Sigmoid colon (tissue), 7 donors: ENCODE results near the gene TSPEAR. TPM values are rescaled to one million over a fixed set of nuclear protein-coding genes. Genes with fewer than 3 reads are reported as not detected.
"Not testable (repeated sequence)": the region's sequence is repeated elsewhere in the genome, so short reads cannot be mapped to it uniquely, and the experiment has no call there.

Source experiments
- DNase-seq: peaks from one replicate; pipeline ENCODE4 v3.0.0-alpha.2; 2019
- H3K27ac ChIP-seq, 4 donors: fragments of 200-600 bp; sonication (generic); one replicate each; pipeline ENCODE4 v1.5.1; 2016 to 2019; ENCODE audit warnings: mild to moderate bottlenecking in 1 of 4
- H3K27me3 ChIP-seq, 3 donors: fragments of 200-600 bp; sonication (generic); one replicate each; pipeline ENCODE4 v1.5.1; 2019; ENCODE audit warnings: mild to moderate bottlenecking in 1 of 3
- H3K36me3 ChIP-seq, 4 donors: fragments of 200-600 bp; sonication (generic); one replicate each; pipeline ENCODE4 v1.5.1; 2016 to 2019
- H3K4me1 ChIP-seq, 4 donors: fragments of 200-600 bp; sonication (generic); one replicate each; pipeline ENCODE4 v1.5.1; 2017 to 2019
- H3K4me3 ChIP-seq, 4 donors: fragments of 200-600 bp; sonication (generic); one replicate each; pipeline ENCODE4 v1.5.1; 2017 to 2019; ENCODE audit warnings: mild to moderate bottlenecking in 2 of 4, moderate library complexity in 1 of 4
- H3K9me3 ChIP-seq, 4 donors: fragments of 200-600 bp in 3 of 4; sonication (generic) in 3 of 4; one replicate each; pipeline versions ENCODE4 v1.5.1 to v1.6.1; 2013 to 2019
- CTCF ChIP-seq, 4 experiments: fragments of 450-650 bp in 3 of 4; fragments of 200-600 bp in 1 of 4; IDR thresholded peaks; one replicate each; pipeline ENCODE4 v1.5.1; 2016 to 2019; ENCODE audit warnings: antibody characterized with exemption in 4 of 4, mild to moderate bottlenecking in 3 of 4, moderate library complexity in 2 of 4
- EP300 ChIP-seq, 4 donors: sonication (generic); formaldehyde crosslinking; IDR thresholded peaks; one replicate each; pipeline ENCODE4 v1.6.1; 2017; ENCODE audit warnings: antibody characterized with exemption in 4 of 4
- POLR2A ChIP-seq, 2 donors: fragments of 450-650 bp; IDR thresholded peaks; one replicate each; pipeline ENCODE4 v1.6.1; 2016; ENCODE audit warnings: antibody characterized with exemption in 2 of 2, mild to moderate bottlenecking in 2 of 2, moderate library complexity in 2 of 2
- POLR2AphosphoS5 ChIP-seq, 4 donors: sonication (generic); formaldehyde crosslinking; IDR thresholded peaks; one replicate each; pipeline ENCODE4 v1.6.1; 2017; ENCODE audit warnings: antibody characterized with exemption in 4 of 4
- WGBS, 2 donors: extraction: QIAGEN DNeasy Blood & Tissue Kit; methylation state at CpG; one replicate each; pipeline ENCODE4 v1.1.7; 2013; 5-methylcytosine and 5-hydroxymethylcytosine counted together
- intact Hi-C: fragments of 100-400 bp; cut with DNase I; formaldehyde crosslinking; loops from one replicate; pipeline ENCODE4 v1.15.1; 2023
- polyA plus RNA-seq, 3 donors: library from polyadenylated mRNA; stranded (reverse); fragments of 200-250 nt; gene quantifications; one replicate each; pipeline ENCODE4 v1.2.3, GENCODE V29; 2013
- total RNA-seq, 4 donors: library from RNA; depleted of rRNA; stranded (reverse); fragments of >200 nt; gene quantifications; one replicate each; pipeline ENCODE4 v1.1.0, GENCODE V29; 2016
- donor health status: healthy with polysubstance abuse.
- donor health status: Bipolar disorder and iron deficiency.
- donor health status: healthy.

Gene TSPEAR
- total and polyA plus RNA-seq, 7 donors, result under 0.01 to 0.20 TPM; not detected in 5

GRCh38 chr21:44628707-44629391 is 82.5 kb downstream of the TSPEAR start:
- H3K4me3 ChIP-seq, result no peak overlapping the region
- 77 to 81% methylated on average over 18 of the region's 18 CpGs for WGBS, 2 donors
- intact Hi-C loops, result no loop called here
- DNase-seq, result no peak
- peaks cover 0 to 16% (median 3%) of the 10 kb centered on the region in 4 donors for H3K9me3 ChIP-seq
- H3K27ac ChIP-seq, result no peak overlapping the region
- TF ChIP-seq CTCF (IDR thresholded peaks at IDR 0.05) (no peak), POLR2AphosphoS5 (IDR thresholded peaks at IDR 0.05) (no peak), POLR2A (IDR thresholded peaks at IDR 0.05) (no peak), EP300 (IDR thresholded peaks at IDR 0.05) (no peak)
- H3K27me3 ChIP-seq, result peaks cover 0 to 26% (median 13%) of the 10 kb centered on the region in 3 donors
- H3K4me1 ChIP-seq, result no peaks in the 10 kb centered on the region
- no peaks in the 10 kb centered on the region for H3K36me3 ChIP-seq

- H3K4me3 ChIP-seq, DNase-seq, H3K36me3 ChIP-seq, H3K4me1 ChIP-seq, H3K27ac ChIP-seq, intact Hi-C loops: not testable (repeated sequence)
- 29 to 47% methylated on average over 15 of the region's 15 CpGs for WGBS, 2 donors
- peaks cover 0 to 26% (median 13%) of the 10 kb centered on the region in 3 donors for H3K27me3 ChIP-seq
- peaks cover 0 to 18% (median 4%) of the 10 kb centered on the region in 4 donors for H3K9me3 ChIP-seq
Observed at GRCh38 chr21:44627831-44628233, 83.5 kb downstream of the TSPEAR start.

- H3K4me3 ChIP-seq, DNase-seq, H3K4me1 ChIP-seq, H3K36me3 ChIP-seq, H3K27ac ChIP-seq, intact Hi-C loops: not testable (repeated sequence)
- WGBS, 2 donors, result 72 to 79% methylated on average over 20 of the region's 20 CpGs
- peaks cover 0 to 16% (median 5%) of the 10 kb centered on the region in 4 donors for H3K9me3 ChIP-seq
- peaks cover 0 to 26% (median 13%) of the 10 kb centered on the region in 3 donors for H3K27me3 ChIP-seq
Observed at GRCh38 chr21:44627181-44627822, 84.1 kb downstream of the TSPEAR start.

- intact Hi-C loops, result no loop called here
- H3K4me3 ChIP-seq, result no peak within 1 kb of the TSS
- TF ChIP-seq EP300 (IDR thresholded peaks at IDR 0.05) (no peak), POLR2A (IDR thresholded peaks at IDR 0.05) (no peak), CTCF (IDR thresholded peaks at IDR 0.05) (no peak), POLR2AphosphoS5 (IDR thresholded peaks at IDR 0.05) (no peak)
- no peak for DNase-seq
- no peaks in the 10 kb centered on the region for H3K4me1 ChIP-seq
- H3K27ac ChIP-seq, result no peak within 1 kb of the TSS
- WGBS, 2 donors, result 51 to 54% methylated on average over 7 of the region's 7 CpGs
- H3K36me3 ChIP-seq, result no peaks in the 10 kb centered on the region
- H3K9me3 ChIP-seq, result peaks cover 0 to 11% (median 5%) of the 10 kb centered on the region in 4 donors
- H3K27me3 ChIP-seq, result peaks cover 0 to 26% (median 13%) of the 10 kb centered on the region in 3 donors
Observed at GRCh38 chr21:44626673-44627143, 84.7 kb downstream of the TSPEAR start, which contains the start of gene KRTAP10-9. KRTAP10-9 (plus strand) TSS chr21:44627093; CDS start chr21:44627172, 79 bp downstream.

GRCh38 chr21:44626262-44626661 is 85.1 kb downstream of the TSPEAR start:
- Histone ChIP-seq H3K27ac (no peak overlapping the region), H3K27me3 (peaks cover 0 to 26% (median 13%) of the 10 kb centered on the region in 3 donors), H3K9me3 (peaks cover 0 to 11% (median 5%) of the 10 kb centered on the region in 4 donors), H3K4me3 (no peak overlapping the region), H3K4me1 (no peaks in the 10 kb centered on the region), H3K36me3 (no peaks in the 10 kb centered on the region)
- TF ChIP-seq EP300 (IDR thresholded peaks at IDR 0.05) (no peak), POLR2AphosphoS5 (IDR thresholded peaks at IDR 0.05) (no peak), CTCF (IDR thresholded peaks at IDR 0.05) (no peak), POLR2A (IDR thresholded peaks at IDR 0.05) (no peak)
- 73% methylated on average over 10 of the region's 10 CpGs for WGBS, 2 donors
- no peak for DNase-seq
- intact Hi-C loops, result no loop called here
